GM08714 (cell line): Measurements from ENCODE around the gene HS6ST1.
"Not testable (repeated sequence)": the region's sequence is repeated elsewhere in the genome, so short reads cannot be mapped to it uniquely, and the experiment has no call there.

Source experiments
- H3K4me3 ChIP-seq: fragments of 200-500 bp; sonication (Bioruptor generic); 2 replicates; pipeline ENCODE4 v1.5.1; 2014; ENCODE audit warnings: mild to moderate bottlenecking, low read length, inconsistent platforms
- ZNF274 ChIP-seq: IDR thresholded peaks from 2 replicates; pipeline ENCODE4 v1.6.1; 2012; ENCODE audit warnings: mild to moderate bottlenecking, low read depth, low read length

Gene HS6ST1

GRCh38 chr2:128263902-128264331, 54.8 kb downstream of the HS6ST1 start:
- no peak for TF ChIP-seq ZNF274
- no peak overlapping the region for H3K4me3 ChIP-seq

- H3K4me3 ChIP-seq: no peak overlapping the region
Measured at GRCh38 chr2:128262315-128263253, 56.1 kb downstream of the HS6ST1 start.

GRCh38 chr2:128261245-128262128, 57.2 kb downstream of the HS6ST1 start:
- TF ChIP-seq ZNF274: no peak
- no peak overlapping the region for H3K4me3 ChIP-seq

More at GRCh38 chr2:128262315-128263253, 56.1 kb downstream of the HS6ST1 start:
- no peak for TF ChIP-seq ZNF274

GRCh38 chr2:128260239-128261138, 58.2 kb downstream of the HS6ST1 start:
- H3K4me3 ChIP-seq: no peak overlapping the region
- TF ChIP-seq ZNF274: no peak

- H3K4me3 ChIP-seq: no peak overlapping the region
- no peak for TF ChIP-seq ZNF274
Measured at GRCh38 chr2:128259585-128259984, 59.1 kb downstream of the HS6ST1 start.

GRCh38 chr2:128258218-128258617, 60.5 kb downstream of the HS6ST1 start:
- no peak for TF ChIP-seq ZNF274
- H3K4me3 ChIP-seq: no peak overlapping the region

- no peak overlapping the region for H3K4me3 ChIP-seq
- TF ChIP-seq ZNF274: no peak
Measured at GRCh38 chr2:128252501-128252900, 66.2 kb downstream of the HS6ST1 start.

- H3K4me3 ChIP-seq: not testable (repeated sequence)
Measured at GRCh38 chr2:128252086-128252485, 66.6 kb downstream of the HS6ST1 start.

- no peak overlapping the region for H3K4me3 ChIP-seq
- TF ChIP-seq ZNF274: no peak
Measured at GRCh38 chr2:128250229-128251025, 68.2 kb downstream of the HS6ST1 start.

- TF ChIP-seq ZNF274: no peak
- H3K4me3 ChIP-seq: no peak overlapping the region
Measured at GRCh38 chr2:128249555-128249954, 69.1 kb downstream of the HS6ST1 start.

- no peak for TF ChIP-seq ZNF274
- H3K4me3 ChIP-seq: no peak overlapping the region
Measured at GRCh38 chr2:128245813-128246212, 72.9 kb downstream of the HS6ST1 start.

- H3K4me3 ChIP-seq: no peak overlapping the region
- TF ChIP-seq ZNF274: no peak
Measured at GRCh38 chr2:128241896-128242295, 76.8 kb downstream of the HS6ST1 start.
